GM12878 (cell line): Measurements from ENCODE around the gene PPOX. TPM values are rescaled to one million over a fixed set of nuclear protein-coding genes. Genes with fewer than 3 reads are reported as not detected.

ENCODE experiments used
- LARP7 ChIP-seq: fragments of 450-650 bp; IDR thresholded peaks from 2 replicates; pipeline ENCODE4 v1.6.1; 2017; ENCODE audit warnings: mild to moderate bottlenecking
- NFYB ChIP-seq: IDR thresholded peaks from 2 replicates; pipeline ENCODE4 v1.6.1; 2011; ENCODE audit warnings: low read depth, mild to moderate bottlenecking, low read length, improper control_type of control experiment, moderate library complexity; ENCODE audit not compliant: insufficient read depth
- TBL1XR1 ChIP-seq: IDR thresholded peaks from 2 replicates; pipeline ENCODE4 v1.6.1; 2012; ENCODE audit warnings: low read depth, low read length, improper control_type of control experiment
- polyA plus RNA-seq, 11 experiments: library from polyadenylated mRNA; depleted of rRNA in 4 of 11; unstranded in 6 of 11; stranded (reverse) in 5 of 11; fragments of >200 nt; fragmentation: Nextera tagmentation in 4 of 11; fragmentation: Illumina TruSeq in 1 of 11; extraction: Ambion mirVana in 4 of 11; extraction: Trizol in 1 of 11; gene quantifications; 1 replicate in 1 of 11; 2 replicates in 10 of 11; pipeline versions ENCODE4 v1.2.1 to v1.2.3, GENCODE V29; 2011 to 2016; ENCODE audit warnings: inconsistent platforms in 2 of 11, missing spikeins in 2 of 11, low read depth in 1 of 11
- total RNA-seq, 4 experiments: library from RNA; depleted of rRNA in 3 of 4; stranded (reverse); fragments of >200 nt in 3 of 4; fragmentation: Illumina TruSeq in 1 of 4; extraction: Trizol in 1 of 4; gene quantifications; 2 replicates each; pipeline versions ENCODE4 v1.2.1 to v1.2.3, GENCODE V29; 2013 to 2021
- TF ChIP-seq, protein P1 (sequence below): fragments of 450-650 bp; IDR thresholded peaks from 2 replicates; pipeline ENCODE4 v1.6.1; 2017; ENCODE audit warnings: borderline replicate concordance
- TF ChIP-seq, protein P2 (sequence below): fragments of 450-650 bp; IDR thresholded peaks from 2 replicates; pipeline ENCODE4 v1.6.1; 2018; ENCODE audit warnings: mild to moderate bottlenecking, low read depth, moderate library complexity; ENCODE audit not compliant: partially characterized antibody
- TF ChIP-seq, protein P3 (sequence below), 3 experiments: IDR thresholded peaks in 2 of 3; conservative IDR thresholded peaks in 1 of 3; 2 replicates each; pipeline ENCODE4 v1.5.1; 2011; ENCODE audit warnings: low read depth in 3 of 3, low read length in 3 of 3, mild to moderate bottlenecking in 3 of 3, control low read depth in 2 of 3, moderate library complexity in 2 of 3, inconsistent platforms in 1 of 3, mixed read lengths in 1 of 3; ENCODE audit not compliant: control insufficient read depth in 2 of 3, insufficient read depth in 1 of 3; ENCODE audit errors: extremely low read depth in 1 of 3

PPOX gene
- total and polyA plus RNA-seq, 10 of the 15 experiments (the other 5 are each of a cell fraction or from before 2014, with no cell fraction given), result 8.9 to 31.5 (median 20.3) TPM

DNA sequence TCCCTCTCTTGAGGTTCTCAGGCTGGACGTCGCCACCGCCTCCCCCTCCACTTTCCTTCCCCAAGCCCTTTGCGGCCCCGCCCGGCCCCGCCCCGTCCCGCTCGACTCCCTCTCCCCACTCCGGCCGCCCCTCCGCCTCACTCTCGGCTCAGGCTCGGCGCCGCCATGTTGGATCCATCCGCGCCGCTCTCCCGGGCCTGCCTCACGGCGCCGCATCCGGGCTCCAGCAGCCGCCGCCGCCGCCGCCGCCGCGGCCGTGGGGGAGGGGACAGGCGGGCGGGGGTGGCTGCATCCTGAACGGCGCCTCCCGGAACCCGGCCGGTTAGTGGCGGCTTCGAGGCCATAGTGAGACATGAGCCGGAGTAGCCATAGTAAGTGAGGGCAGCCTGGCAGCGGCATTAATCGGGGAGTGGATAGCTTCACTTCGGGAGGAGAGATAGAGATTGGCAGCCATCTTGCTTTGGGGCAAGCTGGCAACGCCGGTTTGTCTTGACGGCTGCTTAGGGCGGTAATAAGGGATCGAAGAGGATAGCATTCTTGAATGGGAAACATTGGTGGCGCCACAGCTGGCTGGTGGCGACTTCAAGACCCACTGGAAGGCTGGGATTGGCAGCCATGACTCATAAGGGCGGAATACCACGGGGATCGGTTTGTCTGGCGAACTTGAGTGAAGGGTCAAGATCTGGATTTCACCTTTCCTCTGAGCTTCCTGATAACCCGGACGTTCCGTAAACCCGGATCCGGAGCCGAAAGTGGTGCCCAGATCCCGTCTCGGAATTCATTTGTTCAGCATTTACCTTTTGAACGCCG lies 33.6 kb upstream of the PPOX start, which contains the start of gene DEDD (continued):
- TF ChIP-seq, protein P1, sequence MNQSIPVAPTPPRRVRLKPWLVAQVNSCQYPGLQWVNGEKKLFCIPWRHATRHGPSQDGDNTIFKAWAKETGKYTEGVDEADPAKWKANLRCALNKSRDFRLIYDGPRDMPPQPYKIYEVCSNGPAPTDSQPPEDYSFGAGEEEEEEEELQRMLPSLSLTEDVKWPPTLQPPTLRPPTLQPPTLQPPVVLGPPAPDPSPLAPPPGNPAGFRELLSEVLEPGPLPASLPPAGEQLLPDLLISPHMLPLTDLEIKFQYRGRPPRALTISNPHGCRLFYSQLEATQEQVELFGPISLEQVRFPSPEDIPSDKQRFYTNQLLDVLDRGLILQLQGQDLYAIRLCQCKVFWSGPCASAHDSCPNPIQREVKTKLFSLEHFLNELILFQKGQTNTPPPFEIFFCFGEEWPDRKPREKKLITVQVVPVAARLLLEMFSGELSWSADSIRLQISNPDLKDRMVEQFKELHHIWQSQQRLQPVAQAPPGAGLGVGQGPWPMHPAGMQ, result no peak
- TF ChIP-seq TBL1XR1 (peak; percentile 22; the same call in 1 of the 2 replicates), NFYB (no peak), LARP7 (peak; percentile 88)
- TF ChIP-seq, protein P2, sequence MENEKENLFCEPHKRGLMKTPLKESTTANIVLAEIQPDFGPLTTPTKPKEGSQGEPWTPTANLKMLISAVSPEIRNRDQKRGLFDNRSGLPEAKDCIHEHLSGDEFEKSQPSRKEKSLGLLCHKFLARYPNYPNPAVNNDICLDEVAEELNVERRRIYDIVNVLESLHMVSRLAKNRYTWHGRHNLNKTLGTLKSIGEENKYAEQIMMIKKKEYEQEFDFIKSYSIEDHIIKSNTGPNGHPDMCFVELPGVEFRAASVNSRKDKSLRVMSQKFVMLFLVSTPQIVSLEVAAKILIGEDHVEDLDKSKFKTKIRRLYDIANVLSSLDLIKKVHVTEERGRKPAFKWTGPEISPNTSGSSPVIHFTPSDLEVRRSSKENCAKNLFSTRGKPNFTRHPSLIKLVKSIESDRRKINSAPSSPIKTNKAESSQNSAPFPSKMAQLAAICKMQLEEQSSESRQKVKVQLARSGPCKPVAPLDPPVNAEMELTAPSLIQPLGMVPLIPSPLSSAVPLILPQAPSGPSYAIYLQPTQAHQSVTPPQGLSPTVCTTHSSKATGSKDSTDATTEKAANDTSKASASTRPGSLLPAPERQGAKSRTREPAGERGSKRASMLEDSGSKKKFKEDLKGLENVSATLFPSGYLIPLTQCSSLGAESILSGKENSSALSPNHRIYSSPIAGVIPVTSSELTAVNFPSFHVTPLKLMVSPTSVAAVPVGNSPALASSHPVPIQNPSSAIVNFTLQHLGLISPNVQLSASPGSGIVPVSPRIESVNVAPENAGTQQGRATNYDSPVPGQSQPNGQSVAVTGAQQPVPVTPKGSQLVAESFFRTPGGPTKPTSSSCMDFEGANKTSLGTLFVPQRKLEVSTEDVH, result no peak
- TF ChIP-seq, protein P3, sequence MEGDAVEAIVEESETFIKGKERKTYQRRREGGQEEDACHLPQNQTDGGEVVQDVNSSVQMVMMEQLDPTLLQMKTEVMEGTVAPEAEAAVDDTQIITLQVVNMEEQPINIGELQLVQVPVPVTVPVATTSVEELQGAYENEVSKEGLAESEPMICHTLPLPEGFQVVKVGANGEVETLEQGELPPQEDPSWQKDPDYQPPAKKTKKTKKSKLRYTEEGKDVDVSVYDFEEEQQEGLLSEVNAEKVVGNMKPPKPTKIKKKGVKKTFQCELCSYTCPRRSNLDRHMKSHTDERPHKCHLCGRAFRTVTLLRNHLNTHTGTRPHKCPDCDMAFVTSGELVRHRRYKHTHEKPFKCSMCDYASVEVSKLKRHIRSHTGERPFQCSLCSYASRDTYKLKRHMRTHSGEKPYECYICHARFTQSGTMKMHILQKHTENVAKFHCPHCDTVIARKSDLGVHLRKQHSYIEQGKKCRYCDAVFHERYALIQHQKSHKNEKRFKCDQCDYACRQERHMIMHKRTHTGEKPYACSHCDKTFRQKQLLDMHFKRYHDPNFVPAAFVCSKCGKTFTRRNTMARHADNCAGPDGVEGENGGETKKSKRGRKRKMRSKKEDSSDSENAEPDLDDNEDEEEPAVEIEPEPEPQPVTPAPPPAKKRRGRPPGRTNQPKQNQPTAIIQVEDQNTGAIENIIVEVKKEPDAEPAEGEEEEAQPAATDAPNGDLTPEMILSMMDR (IDR thresholded peaks at IDR 0.05 in 2 of 3, conservative IDR thresholded peaks at IDR 0.05 in 1 of 3; ENCODE audit: control insufficient read depth in 2 of 3, extremely low read depth in 1 of 3, insufficient read depth in 1 of 3, low read depth in 3 of 3, low read length in 3 of 3), result no peak
